GM15510 (cell line): Measurements from ENCODE around the gene KAZALD1.

Experiments
- POLR2A ChIP-seq: IDR thresholded peaks from 3 replicates; pipeline ENCODE4 v1.6.1; 2011; ENCODE audit warnings: borderline replicate concordance; ENCODE audit not compliant: insufficient read length; ENCODE audit errors: extremely low read depth

The KAZALD1 gene

DNA sequence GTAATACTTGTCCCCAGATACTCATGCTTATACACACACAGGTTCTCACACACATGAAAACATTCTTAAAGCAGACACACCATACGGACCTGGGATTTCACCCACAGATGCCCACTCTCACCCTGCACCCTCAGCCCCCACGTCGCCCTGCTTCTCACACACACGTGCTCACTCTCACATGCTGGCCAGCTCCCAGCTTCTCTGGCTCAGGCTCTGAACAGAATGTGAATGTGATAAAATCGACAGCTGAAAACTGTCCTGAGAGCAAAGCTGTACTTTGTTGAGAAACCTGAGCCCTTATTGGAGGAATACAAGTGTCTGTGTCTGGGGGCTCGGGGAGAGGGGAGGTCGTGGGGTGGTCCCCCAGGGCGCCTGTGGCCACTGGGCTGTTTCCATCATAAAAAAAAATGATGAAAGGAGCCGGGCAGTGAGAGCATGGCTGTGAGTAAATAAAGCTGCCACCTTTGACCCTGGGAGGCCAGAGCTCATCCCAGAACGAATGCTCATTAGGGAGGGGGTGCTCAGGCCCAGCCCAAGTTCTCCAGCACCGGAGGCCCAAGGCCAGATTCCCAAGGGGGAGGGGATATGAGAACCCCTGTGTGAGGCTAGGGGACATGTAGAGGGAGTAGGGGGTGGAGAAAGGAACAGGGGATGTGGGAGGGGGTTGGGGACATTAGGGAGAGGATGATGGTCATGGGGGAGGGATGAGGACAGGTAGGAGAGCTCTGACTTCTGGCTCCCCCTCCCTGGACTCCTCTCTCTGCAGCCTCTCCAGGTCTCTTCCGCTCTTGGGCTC lies 51.2 kb downstream of the KAZALD1 start:
- TF ChIP-seq POLR2A = no peak

DNA sequence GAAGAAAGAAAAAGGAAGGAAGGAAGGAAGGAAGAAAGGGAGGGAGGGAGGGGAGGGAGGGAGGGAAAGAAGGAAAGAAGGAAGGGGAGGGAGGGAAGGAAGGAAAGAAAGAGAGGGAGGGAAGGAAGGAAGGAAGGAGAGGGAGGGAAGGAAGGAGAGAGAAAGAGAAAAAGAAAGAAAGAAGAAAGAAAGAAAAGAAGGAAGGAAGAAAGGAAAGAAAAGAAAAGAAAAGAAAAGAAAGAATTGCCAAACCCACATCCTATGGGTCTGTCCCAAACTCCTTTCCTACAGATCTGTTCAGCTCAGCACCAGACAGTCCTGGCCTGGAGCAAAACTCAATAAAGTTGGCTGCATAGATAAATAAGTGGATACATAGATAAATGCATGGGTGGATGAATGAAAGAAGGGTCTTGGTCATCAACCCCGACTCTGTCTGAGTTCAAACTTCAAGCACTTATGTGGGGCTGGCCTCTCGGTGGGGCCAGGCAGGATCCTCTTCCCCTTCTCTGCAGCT lies 52.2 kb downstream of the KAZALD1 start:
- no peak for TF ChIP-seq POLR2A

DNA sequence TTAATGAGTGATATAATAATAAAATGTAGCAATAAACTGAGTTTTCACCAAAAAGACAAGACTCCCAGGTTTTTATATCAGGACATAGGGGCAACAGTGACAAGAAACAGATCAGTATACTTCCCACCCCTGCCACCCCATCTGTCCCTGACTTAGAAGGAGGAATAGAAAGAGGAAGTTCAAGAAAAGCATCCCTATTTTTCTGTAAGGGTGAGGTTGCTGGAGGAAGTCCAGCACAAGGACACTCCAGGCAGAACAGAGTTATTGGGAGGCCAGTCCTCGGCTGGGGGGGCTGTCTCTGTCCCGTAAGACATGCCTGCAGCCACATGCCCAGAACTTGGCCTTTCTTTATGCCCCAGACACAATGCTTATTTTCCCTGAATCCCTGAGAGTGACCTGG lies 52.9 kb downstream of the KAZALD1 start:
- no peak for TF ChIP-seq POLR2A
